Keratinocyte (primary cell): ENCODE data around the gene NRG2. TPM values are rescaled to one million over a fixed set of nuclear protein-coding genes. Genes with fewer than 3 reads are reported as not detected.

Experiments
- DNase-seq: peaks from one replicate; pipeline ENCODE4 v3.0.0-alpha.2; 2011; ENCODE audit warnings: low read depth, missing footprints, low spot score
- FAIRE-seq: peaks from 2 replicates; lab custom pipeline; 2011; peaks lifted over from hg19 to GRCh38; lab: Jason Lieb, UNC
- H2AFZ ChIP-seq: 2 replicates; pipeline ENCODE4 v1.6.0; 2012; ENCODE audit warnings: low read length, control low read depth, inconsistent platforms; ENCODE audit not compliant: control insufficient read depth
- H3K27ac ChIP-seq: 2 replicates; pipeline ENCODE4 v1.5.1; 2011; ENCODE audit warnings: low read length; ENCODE audit not compliant: control insufficient read depth, insufficient read depth
- H3K27me3 ChIP-seq: 3 replicates; pipeline ENCODE4 v1.6.0; 2011; ENCODE audit warnings: low read length; ENCODE audit not compliant: control insufficient read depth, insufficient read depth; ENCODE audit errors: extremely low read depth
- H3K36me3 ChIP-seq, 2 experiments: 2 replicates in 1 of 2; 3 replicates in 1 of 2; pipeline ENCODE4 v1.5.1; 2011; ENCODE audit warnings: low read length in 2 of 2, mild to moderate bottlenecking in 1 of 2; ENCODE audit not compliant: control insufficient read depth in 2 of 2, insufficient read depth in 2 of 2; ENCODE audit errors: extremely low read depth in 1 of 2
- H3K4me1 ChIP-seq: 3 replicates; pipeline ENCODE4 v1.5.1; 2011; ENCODE audit warnings: low read length; ENCODE audit not compliant: control insufficient read depth, insufficient read depth; ENCODE audit errors: extremely low read depth
- H3K4me2 ChIP-seq: 3 replicates; pipeline ENCODE4 v1.6.0; 2011; ENCODE audit warnings: low read depth, low read length; ENCODE audit not compliant: control insufficient read depth, insufficient read depth; ENCODE audit errors: extremely low read depth
- H3K4me3 ChIP-seq, 3 experiments: fragments of 200-600 bp in 1 of 3; sonication (generic) in 1 of 3; 2 replicates in 2 of 3; 3 replicates in 1 of 3; pipeline ENCODE4 v1.5.1; 2011 to 2016; ENCODE audit warnings: low read length in 3 of 3, mild to moderate bottlenecking in 3 of 3, control low read depth in 2 of 3, inconsistent platforms in 1 of 3, low read depth in 1 of 3, mixed read lengths in 1 of 3, mixed run types in 1 of 3, moderate library complexity in 1 of 3; ENCODE audit not compliant: control insufficient read depth in 2 of 3, insufficient read depth in 2 of 3; ENCODE audit errors: extremely low read depth in 1 of 3
- H3K79me2 ChIP-seq: 2 replicates; pipeline ENCODE4 v1.6.0; 2012; ENCODE audit warnings: low read length; ENCODE audit not compliant: control insufficient read depth, insufficient read depth
- H3K9ac ChIP-seq: 3 replicates; pipeline ENCODE4 v1.6.0; 2011; ENCODE audit warnings: low read length; ENCODE audit not compliant: control insufficient read depth, insufficient read depth; ENCODE audit errors: extremely low read depth
- H3K9me1 ChIP-seq: 3 replicates; pipeline ENCODE4 v1.6.0; 2011; ENCODE audit warnings: low read length; ENCODE audit not compliant: control insufficient read depth, insufficient read depth; ENCODE audit errors: extremely low read depth
- H3K9me3 ChIP-seq: 2 replicates; pipeline ENCODE4 v1.5.1; 2012; ENCODE audit warnings: low read depth, low read length; ENCODE audit not compliant: control insufficient read depth
- H4K20me1 ChIP-seq: 3 replicates; pipeline ENCODE4 v1.6.0; 2011; ENCODE audit warnings: low read length; ENCODE audit not compliant: control insufficient read depth, insufficient read depth; ENCODE audit errors: extremely low read depth
- CTCF ChIP-seq, 3 experiments: IDR thresholded peaks in 1 of 3; conservative IDR thresholded peaks in 1 of 3; optimal IDR thresholded peaks in 1 of 3; 2 replicates in 2 of 3; 3 replicates in 1 of 3; pipeline versions ENCODE3 to v1.5.1; 2011; ENCODE audit warnings: low read length in 3 of 3, mild to moderate bottlenecking in 3 of 3, moderate library complexity in 2 of 3, control low read depth in 1 of 3, inconsistent platforms in 1 of 3; ENCODE audit not compliant: insufficient read depth in 2 of 3; ENCODE audit errors: extremely low read depth in 1 of 3
- EZH2 ChIP-seq: IDR thresholded peaks from one replicate; pipeline ENCODE4 v1.6.1; 2012; ENCODE audit warnings: inconsistent platforms, mild to moderate bottlenecking, low read length, moderate library complexity
- dilution Hi-C: fragments of 300-500 bp; cut with MboI; formaldehyde crosslinking; loops from one replicate; pipeline ENCODE4 v1.7.0; 2020; ENCODE audit warnings: low sequenced_read_pairs; ENCODE audit not compliant: extremely low pct_ligation_motif_present
- polyA plus RNA-seq, 5 experiments: library from polyadenylated mRNA; depleted of rRNA in 3 of 5; stranded (reverse) in 3 of 5; stranded (forward) in 1 of 5; unstranded in 1 of 5; fragments of >200 nt; gene quantifications; 1 replicate in 1 of 5; 2 replicates in 3 of 5; 3 replicates in 1 of 5; pipeline versions ENCODE4 v1.2.1 to v1.2.3, GENCODE V29; 2011 to 2012; ENCODE audit warnings: missing spikeins in 2 of 5, low read depth in 1 of 5, low replicate concordance in 1 of 5

Gene NRG2
- polyA plus RNA-seq, 1 donor (not counting 4 experiments of a cell fraction or from before 2014, with no cell fraction given), result 0.13 TPM

- dilution Hi-C loops, result no loop called here
- no peak overlapping the region for H3K4me3 ChIP-seq
- H3K9me1 ChIP-seq, result no peaks in the 10 kb centered on the region
- H3K9ac ChIP-seq, result no peak overlapping the region
- no peaks in the 10 kb centered on the region for H3K27me3 ChIP-seq
- DNase-seq (no peak), FAIRE-seq (no peak)
- no peaks in the 10 kb centered on the region for H3K36me3 ChIP-seq
- H3K4me2 ChIP-seq, result no peak overlapping the region
- no peak overlapping the region for H2AFZ ChIP-seq
- no peaks in the 10 kb centered on the region for H3K9me3 ChIP-seq
- H3K4me1 ChIP-seq, result peaks cover 4% of the 10 kb centered on the region
- H3K79me2 ChIP-seq, result no peaks in the 10 kb centered on the region
- TF ChIP-seq EZH2, result no peak
- no peak for TF ChIP-seq CTCF (optimal IDR thresholded peaks at IDR 0.05 in 1 of 3, IDR thresholded peaks at IDR 0.05 in 1 of 3, conservative IDR thresholded peaks at IDR 0.05 in 1 of 3; ENCODE audit: extremely low read depth in 1 of 3, insufficient read depth in 2 of 3, low read length in 3 of 3)
- no peaks in the 10 kb centered on the region for H4K20me1 ChIP-seq
- H3K27ac ChIP-seq, result no peak overlapping the region
Measured at GRCh38 chr5:139870677-139871076, 172.4 kb downstream of the NRG2 start.

- Histone ChIP-seq H2AFZ (no peak overlapping the region), H3K9ac (no peak overlapping the region), H3K4me3 (no peak overlapping the region), H3K4me1 (peaks cover 4% of the 10 kb centered on the region), H3K9me1 (no peaks in the 10 kb centered on the region), H4K20me1 (no peaks in the 10 kb centered on the region), H3K36me3 (no peaks in the 10 kb centered on the region), H3K27ac (no peak overlapping the region), H3K9me3 (no peaks in the 10 kb centered on the region), H3K79me2 (no peaks in the 10 kb centered on the region), H3K27me3 (no peaks in the 10 kb centered on the region), H3K4me2 (no peak overlapping the region)
- TF ChIP-seq EZH2 (no peak), CTCF (optimal IDR thresholded peaks at IDR 0.05 in 1 of 3, IDR thresholded peaks at IDR 0.05 in 1 of 3, conservative IDR thresholded peaks at IDR 0.05 in 1 of 3; ENCODE audit: extremely low read depth in 1 of 3, insufficient read depth in 2 of 3, low read length in 3 of 3) (no peak)
- FAIRE-seq (no peak), DNase-seq (no peak)
- dilution Hi-C loops, result no loop called here
Measured at GRCh38 chr5:139869042-139869790, 173.9 kb downstream of the NRG2 start.
